Loucy (cell line): ENCODE measurements around the gene TTLL12.

ENCODE experiments used
- H2AFZ ChIP-seq: fragments of 200-600 bp; sonication (generic); 2 replicates; pipeline ENCODE4 v1.6.0; 2016; ENCODE audit warnings: antibody characterized with exemption, mild to moderate bottlenecking, low read length, moderate library complexity
- H3F3A ChIP-seq: fragments of 200-600 bp; 2 replicates; pipeline ENCODE4 v1.6.0; 2016; ENCODE audit warnings: antibody characterized with exemption, low read depth, mild to moderate bottlenecking
- H3K27me3 ChIP-seq: fragments of 200-600 bp; sonication (generic); 2 replicates; pipeline ENCODE4 v1.6.1; 2014; ENCODE audit warnings: low read length, mild to moderate bottlenecking; ENCODE audit not compliant: insufficient read depth, poor library complexity, severe bottlenecking
- H3K36me3 ChIP-seq: fragments of 200-600 bp; sonication (generic); 2 replicates; pipeline ENCODE4 v1.6.1; 2016; ENCODE audit warnings: low read length; ENCODE audit not compliant: insufficient read depth
- H3K4me1 ChIP-seq: fragments of 200-600 bp; sonication (generic); 2 replicates; pipeline ENCODE4 v1.5.1; 2014; ENCODE audit warnings: low read length, mild to moderate bottlenecking; ENCODE audit not compliant: insufficient read depth, poor library complexity, severe bottlenecking
- H3K4me2 ChIP-seq: fragments of 200-600 bp; sonication (generic); 2 replicates; pipeline ENCODE4 v1.6.0; 2014; ENCODE audit warnings: antibody characterized with exemption, low read length, low read depth, mild to moderate bottlenecking; ENCODE audit not compliant: poor library complexity, severe bottlenecking
- H3K4me3 ChIP-seq: fragments of 200-600 bp; sonication (generic); 2 replicates; pipeline ENCODE4 v1.5.1; 2014; ENCODE audit warnings: low read length, mild to moderate bottlenecking, mixed read lengths; ENCODE audit not compliant: poor library complexity, severe bottlenecking
- H3K79me2 ChIP-seq: fragments of 200-600 bp; sonication (generic); 2 replicates; pipeline ENCODE4 v1.6.1; 2014; ENCODE audit warnings: low read length; ENCODE audit not compliant: insufficient read depth
- H3K9ac ChIP-seq: fragments of 200-600 bp; sonication (generic); 2 replicates; pipeline ENCODE4 v1.6.0; 2014; ENCODE audit warnings: mild to moderate bottlenecking, low read depth, low read length, moderate library complexity; ENCODE audit not compliant: poor library complexity, severe bottlenecking
- H3K9me2 ChIP-seq: fragments of 200-600 bp; sonication (generic); replicated peaks from 2 replicates; pipeline ENCODE4 v1.6.1; 2016; ENCODE audit warnings: low read depth, low read length, mixed read lengths
- H3K9me3 ChIP-seq: fragments of 200-600 bp; sonication (generic); 2 replicates; pipeline ENCODE4 v1.6.1; 2014; ENCODE audit warnings: mild to moderate bottlenecking, antibody characterized with exemption, low read length, low read depth; ENCODE audit not compliant: insufficient read depth
- H4K20me1 ChIP-seq: fragments of 200-600 bp; sonication (generic); 2 replicates; pipeline ENCODE4 v1.6.0; 2014; ENCODE audit warnings: antibody characterized with exemption, low read length, mild to moderate bottlenecking; ENCODE audit not compliant: insufficient read depth, poor library complexity, severe bottlenecking
- EZH2phosphoT487 ChIP-seq: fragments of 200-600 bp; IDR thresholded peaks from 2 replicates; pipeline ENCODE4 v1.6.1; 2018; ENCODE audit warnings: antibody characterized with exemption, mild to moderate bottlenecking, moderate library complexity, borderline replicate concordance
- TF ChIP-seq, protein P1 (sequence below): fragments of 200-600 bp; sonication (generic); conservative IDR thresholded peaks from 2 replicates; pipeline ENCODE4 v1.5.1; 2014; ENCODE audit warnings: mild to moderate bottlenecking, antibody characterized with exemption, low read length

The TTLL12 gene

DNA sequence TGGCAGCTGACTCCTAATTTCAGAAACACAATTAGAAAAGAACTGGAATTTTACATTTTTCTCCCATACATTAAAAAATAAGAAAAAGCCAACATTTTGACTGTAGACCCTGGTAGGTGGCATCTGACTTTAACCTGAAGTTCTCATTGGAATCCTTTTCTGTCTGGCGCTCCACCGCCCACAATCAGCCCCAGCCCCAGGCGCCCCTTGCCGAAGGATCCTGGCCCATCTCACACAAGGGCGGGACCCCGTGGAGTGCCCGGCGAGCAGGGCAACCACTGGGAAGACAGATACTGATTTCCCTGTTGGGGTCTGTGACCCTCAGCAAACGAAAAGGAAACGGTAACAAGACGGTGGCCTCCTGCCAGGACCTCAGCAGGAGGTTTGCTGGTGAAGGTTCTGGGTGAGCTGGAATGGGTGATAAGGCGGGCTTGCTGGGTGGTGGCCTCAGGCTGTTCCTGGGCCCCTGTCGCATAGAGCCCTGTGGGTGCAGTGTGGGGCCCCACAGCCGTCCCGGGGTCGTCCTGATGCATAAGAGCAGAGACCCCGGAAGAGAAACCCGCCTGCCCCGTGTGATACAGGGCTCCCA lies 19.8 kb downstream of the TTLL12 start:
- no peaks in the 10 kb centered on the region for H3K27me3 ChIP-seq
- H3K4me1 ChIP-seq = peaks cover 23% of the 10 kb centered on the region
- H3K36me3 ChIP-seq = peaks cover 5% of the 10 kb centered on the region; the same call in 1 of the 2 replicates
- no peaks in the 10 kb centered on the region for H3K9me3 ChIP-seq
- H2AFZ ChIP-seq = no peak overlapping the region
- H3K9ac ChIP-seq = no peak overlapping the region
- H4K20me1 ChIP-seq = no peaks in the 10 kb centered on the region
- no peak overlapping the region for H3K4me3 ChIP-seq
- no peaks in the 10 kb centered on the region for H3F3A ChIP-seq
- TF ChIP-seq, protein P1, sequence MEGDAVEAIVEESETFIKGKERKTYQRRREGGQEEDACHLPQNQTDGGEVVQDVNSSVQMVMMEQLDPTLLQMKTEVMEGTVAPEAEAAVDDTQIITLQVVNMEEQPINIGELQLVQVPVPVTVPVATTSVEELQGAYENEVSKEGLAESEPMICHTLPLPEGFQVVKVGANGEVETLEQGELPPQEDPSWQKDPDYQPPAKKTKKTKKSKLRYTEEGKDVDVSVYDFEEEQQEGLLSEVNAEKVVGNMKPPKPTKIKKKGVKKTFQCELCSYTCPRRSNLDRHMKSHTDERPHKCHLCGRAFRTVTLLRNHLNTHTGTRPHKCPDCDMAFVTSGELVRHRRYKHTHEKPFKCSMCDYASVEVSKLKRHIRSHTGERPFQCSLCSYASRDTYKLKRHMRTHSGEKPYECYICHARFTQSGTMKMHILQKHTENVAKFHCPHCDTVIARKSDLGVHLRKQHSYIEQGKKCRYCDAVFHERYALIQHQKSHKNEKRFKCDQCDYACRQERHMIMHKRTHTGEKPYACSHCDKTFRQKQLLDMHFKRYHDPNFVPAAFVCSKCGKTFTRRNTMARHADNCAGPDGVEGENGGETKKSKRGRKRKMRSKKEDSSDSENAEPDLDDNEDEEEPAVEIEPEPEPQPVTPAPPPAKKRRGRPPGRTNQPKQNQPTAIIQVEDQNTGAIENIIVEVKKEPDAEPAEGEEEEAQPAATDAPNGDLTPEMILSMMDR = no peak
- TF ChIP-seq EZH2phosphoT487 = no peak
- H3K79me2 ChIP-seq = no peaks in the 10 kb centered on the region
- H3K9me2 ChIP-seq = no peaks in the 10 kb centered on the region
- H3K4me2 ChIP-seq = no peak overlapping the region

DNA sequence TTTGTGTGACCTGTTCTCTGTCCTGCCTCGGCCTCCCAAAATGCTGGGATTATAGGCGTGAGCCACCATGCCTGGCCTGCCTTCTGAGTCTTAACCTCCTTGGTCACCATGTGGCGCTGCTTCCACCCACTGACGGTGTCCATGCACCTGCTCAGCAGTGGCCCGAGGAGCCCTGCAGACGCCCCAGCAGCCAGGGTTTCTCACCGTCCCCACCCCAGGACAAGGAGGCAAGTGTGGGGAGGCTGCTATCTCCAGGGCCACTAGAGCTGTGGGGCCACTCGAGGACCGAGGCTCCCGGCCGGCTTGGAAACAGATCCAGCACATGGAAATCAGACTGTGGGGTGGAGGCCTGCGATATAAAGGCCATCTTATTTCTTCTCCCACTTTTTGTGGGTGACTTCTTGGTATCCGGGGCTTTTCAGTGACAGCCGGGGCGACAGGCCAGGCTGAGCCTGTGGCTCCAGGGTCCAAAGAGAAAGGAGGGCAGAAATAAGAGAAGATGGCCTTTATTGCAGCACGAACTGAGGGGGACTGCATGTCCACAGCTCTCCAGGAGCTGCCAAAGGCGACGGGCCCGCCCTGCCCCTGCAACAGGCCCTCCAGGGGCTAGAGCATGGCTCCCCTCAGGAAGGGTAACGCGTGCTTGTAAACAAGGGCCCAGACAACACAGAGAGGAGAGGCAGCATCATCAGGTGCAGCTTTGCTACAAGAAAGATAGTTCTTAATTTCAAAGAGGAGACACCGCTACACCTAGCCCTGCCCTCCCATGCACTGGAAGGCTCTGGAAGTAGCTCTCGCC lies 20.6 kb downstream of the TTLL12 start:
- H3K4me3 ChIP-seq = no peak overlapping the region
- H3K9me3 ChIP-seq = no peaks in the 10 kb centered on the region
- no peaks in the 10 kb centered on the region for H3F3A ChIP-seq
- H3K27me3 ChIP-seq = no peaks in the 10 kb centered on the region
- H3K9me2 ChIP-seq = no peaks in the 10 kb centered on the region
- peaks cover 5% of the 10 kb centered on the region; the same call in 1 of the 2 replicates for H3K36me3 ChIP-seq
- no peaks in the 10 kb centered on the region for H3K79me2 ChIP-seq
- no peak overlapping the region for H2AFZ ChIP-seq
- no peak overlapping the region for H3K4me2 ChIP-seq
- H3K9ac ChIP-seq = no peak overlapping the region
- H4K20me1 ChIP-seq = no peaks in the 10 kb centered on the region
- peaks cover 16% of the 10 kb centered on the region for H3K4me1 ChIP-seq
- no peak for TF ChIP-seq EZH2phosphoT487
- TF ChIP-seq, protein P1 = no peak

DNA sequence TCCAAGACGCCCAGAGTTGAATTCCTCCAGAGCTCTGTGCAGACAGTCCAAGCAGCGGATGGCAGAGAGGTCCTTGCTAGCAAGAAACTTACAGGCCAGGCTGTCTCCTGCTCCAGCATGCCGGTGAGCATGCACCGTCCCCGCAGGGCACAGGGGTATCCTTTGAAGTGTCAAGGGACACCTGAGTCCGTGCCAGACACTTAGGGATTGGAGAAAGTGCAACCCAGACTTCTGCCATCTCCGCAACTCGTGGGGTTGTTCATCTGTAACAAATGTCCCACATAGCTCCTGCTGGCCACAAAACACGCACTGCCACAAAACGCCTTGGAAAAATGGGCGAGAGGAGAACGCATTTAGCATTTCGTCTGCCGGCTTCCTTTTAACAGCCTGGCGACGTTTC lies 22.3 kb downstream of the TTLL12 start:
- TF ChIP-seq EZH2phosphoT487 = no peak
- TF ChIP-seq, protein P1 = no peak
- no peaks in the 10 kb centered on the region for H4K20me1 ChIP-seq
- H3K9me3 ChIP-seq = no peaks in the 10 kb centered on the region
- H3F3A ChIP-seq = no peaks in the 10 kb centered on the region
- H3K27me3 ChIP-seq = no peaks in the 10 kb centered on the region
- H3K79me2 ChIP-seq = no peaks in the 10 kb centered on the region
- H3K36me3 ChIP-seq = peaks cover 8% of the 10 kb centered on the region; the same call in 1 of the 2 replicates
- no peak overlapping the region for H3K9ac ChIP-seq
- no peak overlapping the region for H3K4me3 ChIP-seq
- H3K4me1 ChIP-seq = no peaks in the 10 kb centered on the region
- no peak overlapping the region for H2AFZ ChIP-seq
- no peaks in the 10 kb centered on the region for H3K9me2 ChIP-seq
- no peak overlapping the region for H3K4me2 ChIP-seq
